Activated CD4-positive, alpha-beta T cell treated with anti-CD3 and anti-CD28 coated beads, Interleukin-2, amount 50 U/mL, for 48 hours (primary cell): ENCODE results near the gene ACVR2A.

Experiments
- DNase-seq, 2 experiments: peaks; one replicate each; pipeline ENCODE4 v3.0.0-alpha.2; 2020

ACVR2A gene

DNA sequence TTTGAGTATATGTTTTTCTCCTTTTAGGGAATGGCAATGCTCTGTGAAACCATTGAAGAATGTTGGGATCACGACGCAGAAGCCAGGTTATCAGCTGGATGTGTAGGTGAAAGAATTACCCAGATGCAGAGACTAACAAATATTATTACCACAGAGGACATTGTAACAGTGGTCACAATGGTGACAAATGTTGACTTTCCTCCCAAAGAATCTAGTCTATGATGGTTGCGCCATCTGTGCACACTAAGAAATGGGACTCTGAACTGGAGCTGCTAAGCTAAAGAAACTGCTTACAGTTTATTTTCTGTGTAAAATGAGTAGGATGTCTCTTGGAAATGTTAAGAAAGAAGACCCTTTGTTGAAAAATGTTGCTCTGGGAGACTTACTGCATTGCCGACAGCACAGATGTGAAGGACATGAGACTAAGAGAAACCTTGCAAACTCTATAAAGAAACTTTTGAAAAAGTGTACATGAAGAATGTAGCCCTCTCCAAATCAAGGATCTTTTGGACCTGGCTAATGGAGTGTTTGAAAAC lies 82.3 kb downstream of the ACVR2A start:
- no peak for DNase-seq

- DNase-seq, result no peak
These were observed 89.1 kb downstream of the ACVR2A start for GRCh38 chr2:147933931-147934330.

DNA sequence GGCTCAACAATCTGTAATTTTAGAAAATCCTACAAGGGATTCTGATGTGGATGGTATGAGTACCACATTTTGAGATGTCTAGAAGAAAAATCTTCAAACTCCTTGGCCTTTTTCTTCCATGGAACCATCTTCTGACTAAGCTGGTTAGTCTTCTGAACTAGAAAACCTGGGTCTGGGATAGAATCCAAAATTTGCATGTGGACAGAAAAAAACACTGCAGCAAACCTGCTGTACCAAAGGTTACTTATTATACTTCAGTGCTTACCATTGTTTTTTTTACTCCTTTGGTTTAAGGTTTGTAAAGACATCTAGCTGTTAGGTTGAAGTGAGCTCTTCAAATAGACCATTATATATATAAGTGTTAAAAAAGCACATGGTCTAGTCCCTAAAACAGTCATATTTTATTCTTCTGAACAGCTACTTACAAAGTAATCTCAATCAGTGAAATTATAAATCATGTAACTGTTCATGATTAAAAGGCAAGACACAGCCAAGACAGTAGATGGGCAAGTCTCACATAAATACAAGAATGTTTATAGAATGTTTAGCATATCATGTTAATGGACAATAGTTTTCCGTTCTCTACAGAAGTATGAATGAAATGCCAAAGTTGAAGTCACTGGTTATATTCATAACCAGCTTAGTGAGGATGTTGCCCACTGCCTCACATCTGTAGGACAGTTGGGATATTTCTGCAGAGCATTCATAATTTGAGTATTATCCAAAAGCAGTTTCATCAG lies 90.2 kb downstream of the ACVR2A start:
- DNase-seq, result no peak

DNA sequence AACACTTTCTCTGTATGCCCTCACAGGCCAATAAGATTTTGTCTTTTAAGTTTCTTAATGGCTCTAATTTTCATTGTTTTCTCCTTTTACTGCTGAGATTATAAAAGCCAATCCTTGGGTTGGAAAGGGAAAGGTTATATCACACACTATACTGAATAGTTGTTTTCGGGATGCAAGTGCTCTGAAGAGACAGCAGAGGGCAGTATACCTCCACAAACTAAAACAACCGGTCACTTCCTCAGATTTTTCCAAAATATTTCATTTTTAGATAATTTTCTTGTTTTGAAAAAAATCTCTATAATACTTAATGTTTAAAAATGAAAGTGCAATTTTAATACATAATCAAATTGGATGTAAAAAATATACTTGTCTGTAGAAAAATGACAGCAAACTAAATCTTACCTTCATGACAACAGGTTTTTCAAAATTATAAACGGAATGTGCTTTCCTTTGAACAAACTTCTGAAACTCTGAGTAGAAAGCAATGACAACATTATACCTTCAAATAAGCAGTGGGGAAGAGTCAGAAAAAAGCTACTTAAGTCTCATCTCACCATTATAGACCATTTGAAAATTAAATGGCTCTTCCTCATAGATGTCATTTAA lies 93.0 kb downstream of the ACVR2A start:
- DNase-seq, result no peak

- DNase-seq, result no peak
These were observed 94.5 kb downstream of the ACVR2A start for GRCh38 chr2:147939313-147939712.

- no peak for DNase-seq
These were observed 100.8 kb downstream of the ACVR2A start for GRCh38 chr2:147945660-147946059.

GRCh38 chr2:147952118-147952517 lies 107.3 kb downstream of the ACVR2A start:
- no peak for DNase-seq

- DNase-seq, result no peak
These were observed 123.7 kb downstream of the ACVR2A start for GRCh38 chr2:147968571-147968970.

- DNase-seq, result no peak
These were observed 131.3 kb downstream of the ACVR2A start for GRCh38 chr2:147976102-147976501.

GRCh38 chr2:147977679-147978078 lies 132.8 kb downstream of the ACVR2A start:
- DNase-seq, result no peak
